ENCODE data around the gene DNAJB8.

DNAJB8 gene

GRCh38 chr3:128466840-128467541 is at the start of gene DNAJB8:
Gene DNAJB8, minus strand, starts transcription at chr3:128466890. Its CDS starts 3,645 bp downstream, at chr3:128463245.
- DNase-seq, result peak; percentile 30 to 59

- DNase-seq, result no peak
Measured at GRCh38 chr3:128515967-128516366, 49.3 kb upstream of the DNAJB8 start.

- no peak for DNase-seq
Measured at GRCh38 chr3:128508852-128509251, 42.2 kb upstream of the DNAJB8 start.

- DNase-seq, result no peak
Measured at GRCh38 chr3:128506754-128507153, 40.1 kb upstream of the DNAJB8 start.

- DNase-seq, result no peak
Measured at GRCh38 chr3:128505771-128506170, 39.1 kb upstream of the DNAJB8 start.

- no peak for DNase-seq
Measured at GRCh38 chr3:128504963-128505730, 38.5 kb upstream of the DNAJB8 start.

- no peak for DNase-seq
Measured at GRCh38 chr3:128504533-128504915, 37.8 kb upstream of the DNAJB8 start.

- DNase-seq, result no peak
Measured at GRCh38 chr3:128503751-128504532, 37.3 kb upstream of the DNAJB8 start.

GRCh38 chr3:128503164-128503651 is 36.5 kb upstream of the DNAJB8 start:
- DNase-seq, result no peak

- DNase-seq, result no peak
Measured at GRCh38 chr3:128502712-128503111, 36.0 kb upstream of the DNAJB8 start.

- no peak for DNase-seq
Measured at GRCh38 chr3:128501431-128501830, 34.7 kb upstream of the DNAJB8 start.

- no peak for DNase-seq
Measured at GRCh38 chr3:128500556-128500955, 33.9 kb upstream of the DNAJB8 start.

GRCh38 chr3:128499724-128500275 is 33.1 kb upstream of the DNAJB8 start:
- no peak for DNase-seq

- DNase-seq, result no peak
Measured at GRCh38 chr3:128498901-128499530, 32.3 kb upstream of the DNAJB8 start.

GRCh38 chr3:128498127-128498626 is 31.5 kb upstream of the DNAJB8 start:
- no peak for DNase-seq

GRCh38 chr3:128497305-128498126 is 30.8 kb upstream of the DNAJB8 start:
- peak; percentile 81 to 84 for DNase-seq

- peak in 1 of 2 experiments; percentile 33 for DNase-seq
Measured at GRCh38 chr3:128496602-128497304, 30.1 kb upstream of the DNAJB8 start.

GRCh38 chr3:128496019-128496601 is 29.4 kb upstream of the DNAJB8 start:
- peak; percentile 13 to 18 for DNase-seq

- DNase-seq, result peak in 1 of 2 experiments; percentile 19
Measured at GRCh38 chr3:128495435-128495970, 28.8 kb upstream of the DNAJB8 start.

GRCh38 chr3:128494367-128494650 is 27.6 kb upstream of the DNAJB8 start:
- DNase-seq, result peak; percentile 14 to 17
